GM19372 (cell line): ENCODE data around the gene NSUN4.
"Not testable (repeated sequence)": the region's sequence is repeated elsewhere in the genome, so short reads cannot be mapped to it uniquely, and the experiment has no call there.

Experiments used
- ATAC-seq: cut with Tn5 transposase; IDR thresholded peaks from one replicate; pipeline ENCODE4 v1.9.1; 2021; ENCODE audit warnings: mild to moderate bottlenecking, low read depth, moderate library complexity; ENCODE audit not compliant: unreplicated experiment

Gene NSUN4

DNA sequence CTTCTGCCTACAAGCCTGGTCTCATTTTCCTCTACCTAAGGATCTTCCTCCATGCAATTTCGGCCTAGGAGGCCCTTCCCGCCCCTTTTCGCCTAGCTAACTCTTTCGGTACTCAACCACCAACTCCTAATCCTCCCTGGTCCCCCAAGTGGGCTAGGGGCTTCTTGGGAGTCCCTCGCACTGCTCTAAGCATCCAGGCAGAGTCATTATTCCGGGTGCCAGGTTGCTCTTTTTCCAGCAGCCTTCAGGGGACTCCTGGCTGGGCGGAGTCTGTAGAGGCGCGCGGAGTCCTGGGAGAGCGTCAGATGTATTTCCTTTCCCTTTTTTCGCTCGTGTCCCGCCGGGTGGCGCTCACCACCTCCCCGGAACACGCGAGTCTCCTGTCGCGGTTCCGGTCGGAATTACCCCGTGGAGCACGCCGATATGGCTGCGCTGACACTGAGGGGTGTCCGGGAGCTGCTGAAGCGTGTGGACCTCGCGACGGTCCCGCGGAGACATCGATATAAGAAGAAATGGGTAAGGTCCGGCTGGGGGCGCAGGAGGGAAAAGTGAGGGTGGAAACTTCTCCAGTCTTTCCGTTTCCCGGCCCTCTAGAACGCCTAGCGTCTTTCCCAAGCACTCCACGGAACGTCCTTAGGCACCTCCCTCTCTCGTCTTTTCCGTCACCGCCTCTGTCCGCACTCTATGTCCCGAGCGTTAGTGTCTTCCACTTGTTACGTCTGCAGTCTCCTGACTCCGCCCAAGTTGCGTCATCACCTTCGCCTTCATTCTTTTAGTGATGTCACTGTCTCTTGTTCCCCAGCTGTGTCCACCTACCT is at the start of gene NSUN4:
Gene NSUN4, plus strand, starts transcription at position 404 of the 818 bp plus-strand sequence. Its CDS starts 20 bp downstream, at position 424.
- ATAC-seq: peak; percentile 81

DNA sequence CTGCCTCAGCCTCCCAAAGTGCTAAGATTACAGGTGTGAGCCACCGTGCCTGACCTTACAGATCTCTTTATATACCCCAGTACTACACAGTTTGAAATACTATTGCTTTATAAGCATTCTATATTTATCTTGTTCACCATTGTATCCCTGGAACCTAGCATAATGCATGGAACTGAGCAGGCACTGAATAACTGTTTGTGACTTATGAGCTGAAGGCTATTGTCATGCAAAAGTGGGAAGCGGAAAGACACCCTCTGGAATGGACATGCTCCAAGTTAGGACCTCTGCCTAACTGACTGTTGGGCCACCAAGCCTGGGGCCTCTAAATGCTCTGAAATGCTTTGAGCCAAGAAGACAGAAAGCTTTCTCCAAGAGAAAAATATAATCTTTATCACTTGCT is 45.3 kb upstream of the NSUN4 start:
- no peak for ATAC-seq

- no peak for ATAC-seq
Measured at GRCh38 chr1:46298387-46298786, 42.2 kb upstream of the NSUN4 start.

DNA sequence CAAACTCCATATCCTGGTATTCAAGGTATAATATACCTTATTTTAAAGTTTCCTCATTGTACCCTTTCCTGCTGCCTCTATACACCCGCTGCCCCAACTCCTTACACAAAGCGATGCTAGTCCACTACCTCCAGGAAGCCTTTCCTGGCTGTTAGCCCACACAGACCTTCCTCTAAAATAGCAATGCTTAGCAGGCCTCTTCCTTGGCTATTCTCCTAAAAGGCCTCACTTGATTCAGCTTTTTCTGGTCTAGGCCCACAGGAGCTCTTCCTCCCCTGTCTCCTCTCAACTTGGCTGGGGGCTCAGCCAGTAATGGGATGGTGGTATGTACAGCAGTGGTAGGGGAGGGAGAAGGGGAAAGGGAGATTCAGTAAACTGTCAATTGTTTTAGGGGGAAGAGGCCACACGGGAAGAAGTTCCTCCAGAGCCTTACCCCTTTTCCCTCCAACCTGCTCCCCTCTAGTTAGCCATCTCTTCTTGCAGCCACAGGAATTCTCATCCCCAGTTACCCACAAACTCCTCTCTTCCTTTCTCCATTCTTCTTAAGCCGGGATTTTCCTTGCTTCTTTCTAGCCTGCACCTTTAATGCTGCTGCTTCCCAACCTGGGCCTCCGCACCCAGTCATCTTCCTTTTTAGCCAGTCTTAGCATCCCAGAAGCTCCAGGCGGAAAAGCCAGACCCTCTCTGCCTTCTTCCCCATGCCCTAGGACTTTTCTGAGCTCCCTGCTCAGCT is 39.8 kb upstream of the NSUN4 start:
- ATAC-seq: no peak

DNA sequence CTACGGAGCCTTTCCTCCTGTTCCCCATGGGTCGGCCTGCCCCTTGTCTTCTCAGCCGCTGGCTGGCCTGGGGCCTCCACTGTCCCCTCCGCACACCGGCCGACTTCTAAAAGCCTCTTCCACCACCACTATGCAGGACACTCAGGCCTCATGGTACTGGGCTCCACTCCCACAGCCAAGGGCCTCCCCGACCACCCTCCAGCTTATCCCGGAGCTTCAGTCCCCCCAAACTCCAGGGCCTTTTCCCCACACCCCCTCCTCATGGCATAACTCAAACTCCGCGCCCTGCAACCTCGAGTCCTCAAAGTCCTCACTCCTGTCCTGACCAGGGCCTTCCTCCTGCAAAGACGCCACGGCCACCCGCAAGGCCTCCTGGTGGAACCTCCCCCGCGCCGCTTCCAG is 39.2 kb upstream of the NSUN4 start:
- no peak for ATAC-seq

DNA sequence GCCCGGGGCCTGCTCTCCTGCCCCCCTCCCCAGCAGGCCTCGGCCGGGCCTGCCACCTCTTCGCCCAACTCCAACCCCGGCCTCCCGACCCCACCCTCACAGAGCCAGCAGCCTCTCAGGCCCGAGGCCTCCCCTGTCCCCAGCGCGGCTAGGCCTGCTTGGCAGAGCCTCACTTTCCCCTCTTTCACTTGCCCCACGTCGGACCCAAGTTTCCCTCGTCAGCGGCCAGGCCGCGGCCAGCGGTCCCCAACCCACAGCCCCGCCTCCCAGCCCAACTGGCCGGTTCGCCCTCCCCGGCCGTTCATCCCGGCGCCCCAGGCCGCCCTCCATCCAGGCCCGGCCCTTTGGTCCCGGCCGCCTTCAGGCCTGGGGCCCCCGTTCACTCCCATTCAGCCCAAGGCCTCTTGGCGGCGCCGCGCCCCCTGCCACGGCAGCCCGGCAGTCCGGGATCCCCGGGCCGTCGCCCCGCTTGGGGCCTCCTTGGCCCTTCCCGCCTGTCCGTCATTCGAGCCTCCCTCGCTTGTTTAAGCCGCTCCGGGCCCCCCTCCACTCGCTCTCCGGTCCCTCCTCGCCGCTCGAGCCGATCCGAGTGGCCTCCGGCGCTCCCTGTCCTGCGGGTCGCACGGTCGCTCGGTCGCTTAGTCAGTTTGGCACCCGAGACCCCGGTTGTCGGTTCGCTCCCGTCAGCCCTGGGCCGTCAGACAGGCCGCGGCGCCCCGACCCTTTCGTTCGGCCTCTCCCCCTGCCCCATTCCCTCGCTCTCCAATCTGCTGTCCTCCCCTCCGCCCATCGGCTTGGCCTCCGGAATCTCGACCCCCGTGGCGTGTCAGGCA is 38.6 kb upstream of the NSUN4 start:
- no peak for ATAC-seq

- ATAC-seq: peak; percentile 3
Measured at GRCh38 chr1:46302641-46303037, 38.0 kb upstream of the NSUN4 start.

DNA sequence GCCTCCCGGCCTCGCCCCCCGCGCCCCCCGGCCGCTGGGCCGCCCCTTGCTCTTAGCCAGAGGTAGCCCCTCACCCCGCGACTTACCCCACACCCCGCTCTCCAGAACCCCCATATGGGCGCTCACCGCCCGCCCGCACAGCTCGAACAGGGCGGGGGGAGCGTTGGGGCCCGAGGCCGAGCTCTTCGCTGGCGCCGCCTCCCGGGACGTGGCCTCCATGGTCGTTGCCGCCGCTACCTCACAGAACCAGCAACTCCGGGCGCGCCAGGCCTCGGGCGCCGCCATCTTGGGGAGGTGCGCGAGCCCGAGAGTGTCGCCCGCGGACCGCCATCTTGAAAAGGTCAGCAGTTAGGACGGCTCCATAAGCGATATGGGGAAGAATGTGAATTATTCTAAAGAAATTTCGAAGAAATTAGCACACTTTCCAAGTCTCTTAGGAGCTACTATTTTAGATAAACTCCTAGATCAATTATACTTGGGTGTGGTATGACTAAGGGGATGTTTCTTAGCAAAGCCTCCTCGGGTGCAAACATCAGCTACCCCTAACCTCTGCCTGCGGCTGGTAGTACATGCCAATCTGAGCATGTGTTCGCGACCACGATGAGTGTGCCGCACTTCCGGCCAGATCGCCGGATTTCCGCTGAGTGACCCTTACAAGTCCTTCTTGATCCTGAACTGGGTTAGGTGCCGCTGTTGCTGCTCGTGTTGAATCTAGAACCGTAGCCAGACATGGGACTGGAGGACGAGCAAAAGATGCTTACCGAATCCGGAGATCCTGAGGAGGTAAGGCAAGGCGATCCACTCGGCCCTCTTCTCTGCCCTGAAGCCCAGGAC is 37.4 kb upstream of the NSUN4 start, which contains the start of the genes LRRC41 and UQCRH:
Gene LRRC41, minus strand, starts transcription at position 579 of the 834 bp plus-strand sequence. Its CDS starts 294 bp downstream, at position 285.
Gene UQCRH, plus strand, starts transcription at position 661 of the 834 bp plus-strand sequence. Its CDS starts 69 bp downstream, at position 730.
- peak; percentile 81 for ATAC-seq

GRCh38 chr1:46303872-46304326 is 36.7 kb upstream of the NSUN4 start:
- no peak for ATAC-seq

DNA sequence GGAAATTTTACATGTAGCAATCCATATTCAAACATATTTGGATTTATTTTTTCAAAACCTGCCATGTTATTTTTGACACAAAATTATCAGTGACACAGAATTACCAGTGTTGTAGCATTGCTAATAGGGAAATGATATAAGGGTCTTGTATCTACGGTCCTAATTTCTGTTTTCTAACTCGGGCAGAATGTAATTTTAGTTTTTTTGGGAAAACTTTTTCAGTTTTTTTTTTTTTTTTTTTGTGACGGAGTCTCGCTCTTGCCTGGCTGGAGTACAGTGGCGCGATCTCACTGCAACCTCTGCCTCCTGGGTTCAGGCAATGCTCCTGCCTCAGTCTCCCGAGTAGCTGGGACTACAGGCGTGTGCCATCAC is 34.5 kb upstream of the NSUN4 start:
- ATAC-seq: no peak

DNA sequence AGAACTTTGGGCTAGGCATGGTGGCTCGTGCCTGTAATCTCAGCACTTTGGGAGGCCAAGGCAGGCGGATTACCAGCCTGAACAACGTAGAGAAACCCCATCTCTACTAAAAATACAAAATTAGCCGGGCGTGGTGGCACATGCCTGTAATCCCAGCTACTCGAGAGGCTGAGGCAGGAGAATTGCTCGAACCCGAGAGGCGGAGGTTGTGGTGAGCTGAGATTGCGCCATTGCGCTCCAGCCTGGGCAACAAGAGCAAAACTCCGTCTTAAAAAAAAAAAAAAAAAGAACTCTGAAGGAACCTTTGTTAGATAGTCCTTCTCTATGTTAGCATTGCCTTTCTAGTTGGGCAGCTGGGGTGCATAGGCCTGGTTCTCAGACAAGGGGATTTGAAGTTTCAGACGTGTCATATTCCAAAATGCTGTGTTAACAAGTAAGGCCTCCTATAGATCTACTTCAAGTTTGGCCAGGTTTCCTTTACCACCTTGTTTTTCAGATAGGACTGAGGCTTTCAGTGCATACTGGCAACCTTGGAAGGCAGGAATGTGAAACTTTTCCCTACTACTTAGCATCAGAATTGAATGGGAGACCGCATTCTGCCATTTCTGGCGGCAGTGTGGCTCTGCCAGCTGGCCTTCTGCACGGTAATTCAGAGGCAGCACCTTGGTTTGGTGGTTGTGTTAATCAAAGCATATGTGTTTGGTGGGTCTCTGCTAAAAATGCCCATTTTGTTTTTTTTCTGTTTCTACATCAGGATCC is 31.0 kb upstream of the NSUN4 start:
- no peak for ATAC-seq

DNA sequence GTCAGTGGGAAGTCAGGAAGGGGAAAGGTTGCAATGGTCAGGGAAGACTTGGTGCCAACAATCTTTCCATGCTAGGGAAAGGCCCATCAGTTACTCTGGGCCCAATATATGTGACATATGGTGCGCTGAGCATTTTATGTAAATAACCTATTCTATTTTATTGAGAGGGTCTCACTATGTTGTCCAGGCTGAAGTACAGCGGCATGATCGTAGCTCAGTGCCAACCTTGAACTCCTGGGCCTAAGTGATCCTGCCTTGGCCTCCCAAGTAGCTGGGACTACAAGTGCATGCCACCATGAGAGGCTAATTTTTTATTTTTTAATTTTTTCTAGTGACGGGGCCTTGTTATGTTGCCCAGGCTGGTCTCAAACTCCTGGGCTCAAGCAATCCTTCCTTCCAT is 30.3 kb upstream of the NSUN4 start:
- ATAC-seq: no peak

DNA sequence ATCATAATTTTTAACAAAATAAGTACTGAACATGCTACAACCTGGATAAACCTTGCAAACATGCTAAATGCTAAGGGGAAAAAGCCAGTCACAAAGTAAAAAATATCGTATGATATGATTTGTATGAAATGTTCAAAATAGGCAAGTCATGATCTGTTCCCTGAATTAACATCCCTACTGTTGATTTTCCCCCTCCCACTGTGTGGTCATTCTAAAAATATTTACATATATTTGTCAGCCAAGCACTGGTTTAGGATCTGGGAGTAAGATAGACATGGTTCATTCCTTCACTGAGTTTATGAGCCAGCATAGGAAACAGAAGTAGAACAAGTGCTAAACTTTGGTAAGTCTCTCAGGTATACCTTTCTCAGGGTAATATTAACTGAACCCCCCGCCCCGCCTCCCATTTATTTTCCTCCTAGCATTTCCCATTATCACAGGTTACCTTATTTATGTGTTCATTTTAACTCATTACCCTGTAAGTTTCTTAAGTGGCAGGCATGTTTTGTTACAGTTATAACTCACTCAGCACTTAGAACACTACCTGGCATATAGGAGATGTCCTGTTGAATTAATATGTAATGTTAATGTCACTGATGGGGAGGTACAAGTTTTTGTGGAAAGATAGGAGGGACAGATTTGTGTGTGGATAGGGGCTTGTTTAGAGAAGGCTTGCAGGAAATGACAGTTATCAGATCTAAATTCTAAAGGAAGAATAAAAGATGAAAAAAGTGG is 24.8 kb upstream of the NSUN4 start:
- no peak for ATAC-seq

DNA sequence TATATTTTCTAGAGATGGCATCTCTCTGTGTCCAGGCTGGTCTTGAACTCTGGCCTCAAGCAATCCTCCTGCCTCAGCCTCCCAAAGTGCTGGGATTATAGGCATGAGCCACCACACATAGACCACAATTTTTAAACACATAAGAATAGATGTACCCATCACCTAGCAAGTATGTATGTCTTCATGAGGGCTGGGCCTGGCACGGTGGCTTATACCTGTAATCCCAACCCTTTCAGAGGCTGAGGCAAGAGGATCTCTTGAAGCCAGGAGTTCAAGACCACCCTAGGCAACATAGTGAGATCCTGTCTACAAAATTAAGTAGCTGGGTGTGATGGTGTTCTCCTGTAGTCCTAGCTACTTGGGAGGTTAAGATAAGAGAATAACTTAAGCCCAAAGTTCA is 23.3 kb upstream of the NSUN4 start:
- no peak for ATAC-seq

DNA sequence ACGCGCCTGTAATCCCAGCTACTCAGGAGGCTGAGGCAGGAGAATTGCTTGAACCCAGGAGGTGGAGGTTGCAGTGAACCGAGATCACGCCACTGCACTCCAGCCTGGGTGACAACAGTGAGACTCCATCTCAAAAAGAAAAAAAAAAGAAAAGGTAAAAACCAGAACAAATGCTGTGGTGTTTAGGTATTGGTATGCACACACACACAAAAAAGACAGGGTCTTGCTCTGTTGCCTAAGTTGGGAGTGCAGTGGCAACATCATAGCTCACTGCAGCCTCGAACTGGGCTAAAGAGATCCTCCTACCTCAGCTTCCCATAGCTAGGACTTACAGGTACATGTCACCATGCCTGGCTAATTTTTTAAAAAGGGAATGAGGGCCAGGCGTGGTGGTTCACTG is 21.3 kb upstream of the NSUN4 start:
- not testable (repeated sequence) for ATAC-seq

DNA sequence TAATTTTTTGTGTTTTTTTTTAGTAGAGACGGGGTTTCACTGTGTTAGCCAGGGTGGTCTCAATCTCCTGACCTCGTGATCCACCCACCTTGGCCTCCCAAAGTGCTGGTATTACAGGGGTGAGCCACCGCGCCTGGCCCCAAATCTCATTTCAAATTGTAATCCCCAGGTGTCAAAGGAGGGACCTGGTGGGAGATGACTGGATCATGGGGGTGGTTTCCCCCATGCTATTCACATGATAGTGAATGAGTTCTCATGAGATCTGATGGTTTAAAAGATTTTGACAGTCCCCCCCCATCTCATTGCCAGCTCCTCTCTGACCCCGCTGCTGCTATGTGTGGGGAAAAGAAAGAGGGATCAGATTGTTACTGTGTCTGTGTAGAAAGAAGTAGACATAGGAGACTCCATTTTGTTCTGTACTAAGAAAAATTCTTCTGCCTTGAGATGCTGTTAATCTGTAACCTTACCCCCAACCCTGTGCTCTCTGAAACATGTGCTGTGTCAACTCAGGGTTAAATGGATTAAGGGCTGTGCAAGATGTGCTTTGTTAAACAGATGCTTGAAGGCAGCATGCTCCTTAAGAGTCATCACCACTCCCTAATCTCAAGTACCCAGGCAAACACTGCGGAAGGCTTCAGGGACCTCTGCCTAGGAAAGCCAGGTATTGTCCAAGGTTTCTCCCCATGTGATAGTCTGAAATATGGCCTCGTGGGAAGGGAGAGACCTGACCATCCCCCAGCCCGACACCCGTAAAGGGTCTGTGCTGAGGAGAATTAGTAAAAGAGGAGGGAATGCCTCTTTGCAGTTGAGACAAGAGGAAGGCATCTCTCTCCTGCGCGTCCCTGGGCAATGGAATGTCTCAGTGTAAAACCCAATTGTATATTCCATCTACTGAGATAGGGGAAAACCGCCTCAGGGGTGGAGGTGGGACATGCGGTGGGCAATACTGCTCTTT is 20.4 kb upstream of the NSUN4 start:
- ATAC-seq: not testable (repeated sequence)

GRCh38 chr1:46322191-46322590 is 18.4 kb upstream of the NSUN4 start:
- not testable (repeated sequence) for ATAC-seq
